H9 (cell line): ENCODE data around the gene MAPK12. TPM values are rescaled to one million over a fixed set of nuclear protein-coding genes. Genes with fewer than 3 reads are reported as not detected.

Experiments
- DNase-seq: peaks from one replicate; pipeline ENCODE4 v3.0.0-alpha.2; 2017
- H2AFZ ChIP-seq: one replicate; pipeline ENCODE4 v1.6.1; 2013; ENCODE audit warnings: mild to moderate bottlenecking, low read length, control low read depth, moderate library complexity
- H2AK5ac ChIP-seq: 2 replicates; pipeline ENCODE4 v1.6.1; 2013; ENCODE audit warnings: low read length, control low read depth, mixed read lengths; ENCODE audit not compliant: insufficient read length
- H2BK120ac ChIP-seq: one replicate; pipeline ENCODE4 v1.6.1; 2013; ENCODE audit warnings: low read depth, mild to moderate bottlenecking, low read length, control low read depth, inconsistent platforms; ENCODE audit not compliant: poor library complexity, severe bottlenecking
- H2BK12ac ChIP-seq: 2 replicates; pipeline ENCODE4 v1.6.1; 2013; ENCODE audit warnings: low read length, control low read depth, mixed read lengths, low read depth; ENCODE audit not compliant: insufficient read length
- H2BK15ac ChIP-seq: 2 replicates; pipeline ENCODE4 v1.6.1; 2013; ENCODE audit warnings: low read depth, low read length, control low read depth
- H2BK20ac ChIP-seq: one replicate; pipeline ENCODE4 v1.6.1; 2013; ENCODE audit warnings: low read depth, mild to moderate bottlenecking, low read length, control low read depth, inconsistent platforms; ENCODE audit not compliant: poor library complexity, severe bottlenecking
- H2BK5ac ChIP-seq: 2 replicates; pipeline ENCODE4 v1.6.1; 2013; ENCODE audit warnings: low read length, control low read depth, mixed read lengths; ENCODE audit not compliant: insufficient read length
- H3K14ac ChIP-seq: 2 replicates; pipeline ENCODE4 v1.6.1; 2013; ENCODE audit warnings: low read length, control low read depth; ENCODE audit not compliant: insufficient read depth
- H3K18ac ChIP-seq: 2 replicates; pipeline ENCODE4 v1.6.1; 2013; ENCODE audit warnings: low read depth, mild to moderate bottlenecking, mixed read lengths, low read length, control low read depth; ENCODE audit not compliant: insufficient read length
- H3K23ac ChIP-seq: 2 replicates; pipeline ENCODE4 v1.6.1; 2013; ENCODE audit warnings: low read length, control low read depth, mixed read lengths, low read depth; ENCODE audit not compliant: insufficient read length
- H3K23me2 ChIP-seq: 2 replicates; pipeline ENCODE4 v1.6.1; 2013; ENCODE audit warnings: low read depth, mild to moderate bottlenecking, mixed read lengths, low read length, control low read depth; ENCODE audit not compliant: insufficient read length, poor library complexity, severe bottlenecking
- H3K27ac ChIP-seq: 2 replicates; pipeline ENCODE4 v1.5.1; 2013; ENCODE audit warnings: low read length, control low read depth, mixed read lengths, low read depth; ENCODE audit not compliant: insufficient read length
- H3K27me3 ChIP-seq: 2 replicates; pipeline ENCODE4 v1.6.1; 2013; ENCODE audit warnings: low read length, control low read depth, inconsistent platforms; ENCODE audit not compliant: insufficient read depth
- H3K4ac ChIP-seq: 2 replicates; pipeline ENCODE4 v1.6.1; 2013; ENCODE audit warnings: low read depth, mild to moderate bottlenecking, control low read depth, inconsistent platforms, low read length, moderate library complexity
- H3K4me1 ChIP-seq: 2 replicates; pipeline ENCODE4 v1.6.1; 2013; ENCODE audit warnings: low read length, control low read depth, inconsistent platforms; ENCODE audit not compliant: insufficient read depth
- H3K4me2 ChIP-seq: 2 replicates; pipeline ENCODE4 v1.6.1; 2013; ENCODE audit warnings: low read length, control low read depth, mixed read lengths; ENCODE audit not compliant: insufficient read length, insufficient read depth
- H3K56ac ChIP-seq: 2 replicates; pipeline ENCODE4 v1.6.1; 2013; ENCODE audit warnings: low read depth, mild to moderate bottlenecking, mixed read lengths, low read length, control low read depth; ENCODE audit not compliant: insufficient read length
- H3K79me1 ChIP-seq: 2 replicates; pipeline ENCODE4 v1.6.1; 2013; ENCODE audit warnings: low read depth, mild to moderate bottlenecking, moderate library complexity, low read length, control low read depth, inconsistent platforms; ENCODE audit not compliant: insufficient read depth, poor library complexity, severe bottlenecking
- H3K79me2 ChIP-seq: 2 replicates; pipeline ENCODE4 v1.6.1; 2013; ENCODE audit warnings: low read length, control low read depth, inconsistent platforms; ENCODE audit not compliant: insufficient read depth
- H3K9ac ChIP-seq: 2 replicates; pipeline ENCODE4 v1.6.1; 2013; ENCODE audit warnings: low read length, control low read depth, mixed read lengths; ENCODE audit not compliant: insufficient read length; ENCODE audit errors: extremely low read depth
- H3K9me3 ChIP-seq: one replicate; pipeline ENCODE4 v1.6.1; 2013; ENCODE audit warnings: low read depth, low read length, inconsistent platforms; ENCODE audit not compliant: control insufficient read depth
- H3T11ph ChIP-seq: one replicate; pipeline ENCODE4 v1.6.1; 2013; ENCODE audit warnings: mild to moderate bottlenecking, low read length, control low read depth, inconsistent platforms
- H4K20me1 ChIP-seq: one replicate; pipeline ENCODE4 v1.6.1; 2013; ENCODE audit not compliant: control insufficient read depth, insufficient read length, insufficient read depth
- H4K5ac ChIP-seq: 2 replicates; pipeline ENCODE4 v1.6.1; 2013; ENCODE audit warnings: low read depth, mild to moderate bottlenecking, mixed read lengths, low read length, control low read depth; ENCODE audit not compliant: insufficient read length
- H4K8ac ChIP-seq: replicated peaks from 2 replicates; pipeline ENCODE4 v1.6.1; 2013; ENCODE audit warnings: low read length, control low read depth, mixed read lengths, low read depth; ENCODE audit not compliant: insufficient read length
- H4K91ac ChIP-seq: 2 replicates; pipeline ENCODE4 v1.6.1; 2013; ENCODE audit warnings: low read depth, mild to moderate bottlenecking, moderate library complexity, mixed read lengths, low read length, control low read depth; ENCODE audit not compliant: insufficient read length
- H3K27ac Mint-ChIP-seq, 3 experiments: 2 replicates in 2 of 3; 3 replicates in 1 of 3; pipeline ENCODE4 v1.8.0; 2020 to 2021; ENCODE audit warnings: mixed read lengths in 3 of 3, mild to moderate bottlenecking in 1 of 3, moderate library complexity in 1 of 3
- H3K27me3 Mint-ChIP-seq: 2 replicates; pipeline ENCODE4 v1.8.0; 2021; ENCODE audit warnings: low read depth, mild to moderate bottlenecking, moderate library complexity, mixed read lengths
- H3K36me3 Mint-ChIP-seq, 3 experiments: 2 replicates in 2 of 3; 3 replicates in 1 of 3; pipeline ENCODE4 v1.8.0; 2020 to 2021; ENCODE audit warnings: low read depth in 3 of 3, mixed read lengths in 3 of 3; ENCODE audit not compliant: insufficient read depth in 1 of 3
- H3K4me1 Mint-ChIP-seq, 2 experiments: 2 replicates each; pipeline ENCODE4 v1.8.0; 2020; ENCODE audit warnings: mixed read lengths in 2 of 2
- H3K4me3 Mint-ChIP-seq, 2 experiments: 2 replicates in 1 of 2; 3 replicates in 1 of 2; pipeline ENCODE4 v1.8.0; 2020 to 2021; ENCODE audit warnings: mild to moderate bottlenecking in 2 of 2, mixed read lengths in 2 of 2, moderate library complexity in 1 of 2
- H3K9me3 Mint-ChIP-seq, 2 experiments: 2 replicates in 1 of 2; 3 replicates in 1 of 2; pipeline ENCODE4 v1.8.0; 2020; ENCODE audit warnings: mild to moderate bottlenecking in 2 of 2, mixed read lengths in 2 of 2, moderate library complexity in 1 of 2
- WGBS: extraction: QIAGEN DNeasy Blood & Tissue Kit; methylation state at CpG from one replicate; pipeline ENCODE4 v1.1.7; 2013; ENCODE audit warnings: missing lambda C conversion rate, low lambda C conversion rate, mixed read lengths; ENCODE audit not compliant: insufficient read length; ENCODE audit errors: extremely low coverage; 5-methylcytosine and 5-hydroxymethylcytosine counted together
- total RNA-seq: library from RNA; stranded (reverse); gene quantifications from 2 replicates; pipeline ENCODE4 v1.2.1, GENCODE V29; 2021
- TF ChIP-seq, protein P1 (sequence below): fragments of 200-600 bp; sonication (generic); conservative IDR thresholded peaks from 3 replicates; pipeline ENCODE4 v1.8.0; 2021; ENCODE audit warnings: antibody characterized with exemption, mild to moderate bottlenecking

Gene MAPK12
- total RNA-seq, 1 experiment from 2014 or later = 31.3 TPM

DNA sequence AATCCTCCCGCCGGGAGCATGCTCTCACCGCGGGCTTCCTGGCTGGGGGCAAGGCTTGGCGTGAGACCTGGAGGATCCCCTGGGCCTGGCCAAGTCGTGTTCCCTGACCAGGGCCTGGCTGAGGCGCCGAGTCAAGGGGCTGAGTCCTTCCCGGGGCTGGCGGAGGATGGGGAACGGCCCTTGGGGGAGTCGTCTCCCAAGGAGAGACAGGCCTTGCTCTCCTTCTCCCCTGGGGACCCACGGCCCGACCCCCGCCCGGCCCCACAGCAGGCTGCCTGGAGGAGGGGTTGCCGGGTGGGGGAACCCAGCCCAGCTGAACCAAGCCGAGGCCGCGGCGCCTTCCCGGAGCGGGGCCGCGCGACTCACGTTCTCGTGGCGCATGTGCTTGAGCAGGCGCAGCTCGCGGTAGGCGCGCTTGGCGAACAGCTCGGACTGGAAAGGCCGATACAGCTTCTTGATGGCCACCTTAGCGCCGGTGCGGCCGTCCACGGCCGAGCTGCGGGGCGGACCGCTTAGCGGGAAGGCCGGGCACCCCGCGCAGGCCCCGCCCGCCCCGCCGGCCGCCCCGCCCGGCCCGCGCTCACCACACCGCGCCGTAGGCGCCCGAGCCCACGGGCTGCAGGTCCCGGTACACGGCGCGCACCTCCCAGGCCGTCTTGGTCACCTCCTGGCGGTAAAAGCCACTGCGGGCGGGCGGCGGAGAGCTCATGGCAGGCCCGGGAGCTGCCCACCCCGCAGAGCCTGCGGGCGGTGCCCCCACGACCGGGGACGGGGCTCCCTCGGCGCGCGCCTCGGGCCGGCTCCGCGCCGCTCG, 475 bp downstream of the MAPK12 start:
- no peak overlapping the region for H3K56ac ChIP-seq
- H3K9me3 ChIP-seq = no peaks in the 10 kb centered on the region
- H2BK20ac ChIP-seq = no peak overlapping the region
- no peaks in the 10 kb centered on the region for H3K36me3 Mint-ChIP-seq
- H3K14ac ChIP-seq = peak overlapping the region; percentile 64; the same call in 1 of the 2 replicates
- H2BK5ac ChIP-seq = no peak overlapping the region
- H3K18ac ChIP-seq = no peak overlapping the region
- H4K5ac ChIP-seq = no peak overlapping the region
- H3K79me2 ChIP-seq = no peaks in the 10 kb centered on the region
- H3K9ac ChIP-seq = no peak overlapping the region
- H4K8ac ChIP-seq = no peak overlapping the region
- WGBS = no CpG with 5 or more reads among the region's 92 CpGs
- no peaks in the 10 kb centered on the region for H4K20me1 ChIP-seq
- no peaks in the 10 kb centered on the region for H3K79me1 ChIP-seq
- H3T11ph ChIP-seq = no peak overlapping the region
- no peak overlapping the region for H4K91ac ChIP-seq
- H3K27ac Mint-ChIP-seq = no peak overlapping the region
- peak overlapping the region; percentile 59 for H3K4me2 ChIP-seq
- H3K4me1 Mint-ChIP-seq = peaks cover 8 to 12% of the 10 kb centered on the region in 2 experiments
- H3K23ac ChIP-seq = no peak overlapping the region
- DNase-seq = no peak
- H2BK120ac ChIP-seq = no peak overlapping the region
- no peak overlapping the region for H3K4ac ChIP-seq
- H3K27me3 ChIP-seq = no peaks in the 10 kb centered on the region
- H2BK12ac ChIP-seq = no peak overlapping the region
- TF ChIP-seq, protein P1, sequence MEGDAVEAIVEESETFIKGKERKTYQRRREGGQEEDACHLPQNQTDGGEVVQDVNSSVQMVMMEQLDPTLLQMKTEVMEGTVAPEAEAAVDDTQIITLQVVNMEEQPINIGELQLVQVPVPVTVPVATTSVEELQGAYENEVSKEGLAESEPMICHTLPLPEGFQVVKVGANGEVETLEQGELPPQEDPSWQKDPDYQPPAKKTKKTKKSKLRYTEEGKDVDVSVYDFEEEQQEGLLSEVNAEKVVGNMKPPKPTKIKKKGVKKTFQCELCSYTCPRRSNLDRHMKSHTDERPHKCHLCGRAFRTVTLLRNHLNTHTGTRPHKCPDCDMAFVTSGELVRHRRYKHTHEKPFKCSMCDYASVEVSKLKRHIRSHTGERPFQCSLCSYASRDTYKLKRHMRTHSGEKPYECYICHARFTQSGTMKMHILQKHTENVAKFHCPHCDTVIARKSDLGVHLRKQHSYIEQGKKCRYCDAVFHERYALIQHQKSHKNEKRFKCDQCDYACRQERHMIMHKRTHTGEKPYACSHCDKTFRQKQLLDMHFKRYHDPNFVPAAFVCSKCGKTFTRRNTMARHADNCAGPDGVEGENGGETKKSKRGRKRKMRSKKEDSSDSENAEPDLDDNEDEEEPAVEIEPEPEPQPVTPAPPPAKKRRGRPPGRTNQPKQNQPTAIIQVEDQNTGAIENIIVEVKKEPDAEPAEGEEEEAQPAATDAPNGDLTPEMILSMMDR = no peak
- H3K27ac ChIP-seq = no peak overlapping the region
- peak overlapping the region; percentile 57 to 68 for H3K4me3 Mint-ChIP-seq
- peaks cover 8% of the 10 kb centered on the region for H3K23me2 ChIP-seq
- H3K9me3 Mint-ChIP-seq = no peaks in the 10 kb centered on the region
- peaks cover 52% of the 10 kb centered on the region for H3K27me3 Mint-ChIP-seq
- H2BK15ac ChIP-seq = no peak overlapping the region
- H2AK5ac ChIP-seq = no peak overlapping the region
- no peaks in the 10 kb centered on the region for H3K4me1 ChIP-seq
- H2AFZ ChIP-seq = no peak overlapping the region
